GM15510 (cell line): ENCODE results near the gene METTL15.

Experiments
- POLR2A ChIP-seq: IDR thresholded peaks from 3 replicates; pipeline ENCODE4 v1.6.1; 2011; ENCODE audit warnings: borderline replicate concordance; ENCODE audit not compliant: insufficient read length; ENCODE audit errors: extremely low read depth

The METTL15 gene

DNA sequence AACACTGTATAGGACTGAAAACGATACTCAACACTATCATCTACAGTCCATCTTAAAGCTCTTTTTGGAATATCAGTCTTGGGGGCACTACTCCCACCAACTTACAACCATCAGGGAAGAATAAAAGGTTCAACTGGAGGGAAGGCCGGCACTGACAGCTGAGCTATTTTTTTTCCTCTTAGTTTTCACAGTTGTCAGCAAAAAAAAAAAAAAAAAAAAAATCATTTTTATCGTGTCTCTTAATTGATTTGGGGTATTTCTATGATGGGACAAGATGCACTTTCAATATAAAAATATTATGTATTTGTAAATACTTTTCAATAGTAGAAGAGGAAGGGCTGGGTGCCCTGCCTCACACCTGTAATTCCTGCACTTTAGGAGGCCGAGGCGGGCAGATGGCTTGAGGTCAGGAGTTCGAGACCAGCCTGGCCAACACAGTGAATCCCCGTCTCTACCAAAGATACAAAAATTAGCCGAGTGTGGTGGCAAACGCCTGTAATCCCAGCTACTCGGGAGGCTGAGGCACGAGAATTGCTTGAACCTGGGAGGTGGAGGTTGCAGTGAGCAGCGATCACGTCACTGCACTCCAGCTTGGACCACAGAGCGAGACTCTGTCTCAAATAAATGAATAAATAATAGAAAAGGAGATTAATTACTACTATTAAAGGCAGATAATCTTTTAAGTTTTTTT is 1.7 kb upstream of the METTL15 start:
- no peak for TF ChIP-seq POLR2A

DNA sequence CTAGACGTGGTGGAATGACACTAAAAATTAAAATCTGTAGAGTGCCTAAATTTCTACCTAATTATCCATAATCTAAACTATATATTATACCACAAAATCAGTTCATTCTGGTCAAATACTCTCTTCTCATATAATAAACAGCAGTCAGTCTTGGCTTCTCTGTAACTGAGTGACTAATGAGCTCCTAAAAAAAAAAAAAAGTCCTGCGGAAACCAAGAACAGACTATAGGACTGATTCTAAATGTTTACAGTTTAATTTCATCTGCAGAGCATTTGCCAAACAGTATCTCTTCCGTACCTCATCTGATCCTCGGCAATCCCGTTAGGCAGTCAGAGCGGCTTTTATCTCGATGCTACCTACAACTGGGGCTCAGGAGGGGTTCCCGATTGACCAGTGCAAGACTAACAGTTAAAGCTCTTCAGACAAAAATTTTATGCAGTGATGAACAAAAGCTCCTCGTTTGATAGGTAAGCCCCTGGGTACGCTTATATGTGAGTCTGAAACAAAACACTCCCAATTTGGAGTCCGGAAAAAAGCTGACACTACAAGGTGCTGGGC is 918 bp upstream of the METTL15 start:
- no peak for TF ChIP-seq POLR2A

DNA sequence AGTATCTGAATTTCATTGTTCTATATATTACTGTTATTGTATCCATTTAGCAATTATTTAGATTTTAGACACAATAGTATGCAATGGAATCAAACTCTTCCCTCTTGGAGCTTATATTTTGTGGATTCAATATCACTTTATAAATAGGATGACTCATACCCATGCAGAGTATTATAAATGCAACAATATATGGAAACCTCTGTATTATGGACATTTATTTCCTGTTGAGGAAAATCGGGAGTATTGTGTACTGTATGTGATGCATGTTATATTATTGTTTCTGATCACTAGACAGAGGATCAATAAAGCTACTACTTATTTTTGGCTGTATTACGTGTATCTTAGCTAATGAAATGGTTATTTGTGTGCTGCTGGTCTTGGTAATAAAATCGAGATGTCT is 770 bp downstream of the METTL15 start:
- no peak for TF ChIP-seq POLR2A

DNA sequence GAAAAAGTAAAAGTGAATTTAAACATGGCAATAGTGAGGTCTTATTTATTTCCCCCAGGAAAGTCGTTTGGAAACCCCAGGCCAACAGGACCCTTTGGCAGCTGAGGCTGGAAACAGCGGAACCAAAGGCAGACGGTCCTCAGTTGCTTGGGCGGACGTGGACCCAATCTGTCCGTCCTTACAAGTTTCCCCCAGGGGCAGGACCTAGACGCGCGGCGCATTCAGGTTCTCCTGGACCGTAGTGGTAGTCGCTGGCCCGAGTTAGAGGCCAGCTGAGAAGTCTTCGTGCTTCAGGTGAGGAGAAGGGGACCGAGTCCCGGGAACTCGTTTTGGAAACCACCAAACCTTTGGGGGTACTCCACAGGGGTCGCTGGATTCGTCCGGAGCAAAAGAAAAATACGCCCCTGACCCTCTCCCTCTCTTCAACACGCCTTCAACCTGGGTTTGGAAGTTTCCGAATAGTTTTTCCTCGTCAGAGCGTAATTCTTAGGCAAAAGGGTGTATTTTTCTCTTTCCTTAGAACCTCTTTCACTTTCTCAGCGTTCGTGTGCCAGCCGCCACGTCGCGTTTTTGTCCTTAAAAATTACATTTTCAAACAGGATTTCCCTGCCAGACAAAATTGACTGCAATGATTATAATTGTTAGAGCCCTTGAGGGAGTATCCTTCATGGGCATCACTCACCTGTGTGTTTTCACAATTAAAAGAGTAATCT is 2.1 kb downstream of the METTL15 start:
- peak; percentile 74 for TF ChIP-seq POLR2A

DNA sequence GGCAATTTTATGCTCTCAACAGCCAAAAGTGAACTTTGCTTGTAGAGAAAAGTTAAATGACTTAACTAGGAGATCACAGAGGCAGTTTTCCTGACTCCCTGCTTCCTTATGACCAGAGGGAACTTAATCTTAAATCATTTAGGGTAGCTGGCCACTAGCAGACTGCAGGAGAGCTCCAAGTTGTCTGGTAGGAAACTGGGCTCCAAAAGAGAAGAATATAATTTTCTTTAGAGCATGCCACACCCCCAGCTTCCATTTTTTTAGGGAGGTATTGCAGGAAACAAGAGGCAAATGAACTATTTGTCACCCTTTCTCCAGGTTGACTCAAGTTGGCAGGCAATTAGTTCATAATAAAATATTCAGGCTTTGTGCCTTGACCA is 2.6 kb downstream of the METTL15 start:
- no peak for TF ChIP-seq POLR2A

DNA sequence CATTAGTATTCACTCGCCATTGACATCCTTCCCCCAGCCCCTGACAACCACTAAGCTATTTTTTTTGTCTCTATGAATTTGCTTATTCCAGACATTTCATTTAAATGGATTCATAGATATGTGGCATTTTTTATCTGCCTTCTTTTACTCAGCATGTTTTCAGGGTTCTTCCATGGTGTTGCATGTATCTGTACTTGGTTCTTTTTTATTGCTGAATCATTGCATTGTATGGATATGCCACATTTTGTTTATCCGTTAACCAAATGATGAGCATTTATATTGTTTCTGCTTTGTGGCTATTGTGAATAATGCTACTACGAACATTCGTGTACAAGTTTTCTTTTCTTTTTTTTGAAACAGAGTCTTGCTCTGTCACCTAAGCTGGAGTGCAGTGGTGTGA is 5.9 kb downstream of the METTL15 start:
- no peak for TF ChIP-seq POLR2A

DNA sequence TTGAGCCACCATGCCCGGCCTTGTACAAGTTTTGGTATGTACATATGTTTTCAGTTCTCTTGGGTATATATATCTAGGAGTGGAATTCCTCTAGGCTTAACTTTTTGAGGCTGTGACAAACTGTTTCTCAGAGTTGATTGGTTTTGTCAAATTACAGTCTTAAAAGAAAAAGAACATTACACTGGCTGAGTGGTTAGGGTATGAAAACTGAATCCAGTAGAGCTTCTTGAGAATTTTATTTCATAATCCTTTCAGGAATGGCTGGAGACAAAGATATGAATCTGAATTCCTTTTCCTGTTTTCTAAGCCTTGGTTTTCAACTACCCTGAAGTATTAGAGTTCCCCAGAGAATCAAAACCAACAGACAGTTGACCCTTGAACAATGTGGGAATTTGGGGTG is 6.5 kb downstream of the METTL15 start:
- TF ChIP-seq POLR2A: no peak

DNA sequence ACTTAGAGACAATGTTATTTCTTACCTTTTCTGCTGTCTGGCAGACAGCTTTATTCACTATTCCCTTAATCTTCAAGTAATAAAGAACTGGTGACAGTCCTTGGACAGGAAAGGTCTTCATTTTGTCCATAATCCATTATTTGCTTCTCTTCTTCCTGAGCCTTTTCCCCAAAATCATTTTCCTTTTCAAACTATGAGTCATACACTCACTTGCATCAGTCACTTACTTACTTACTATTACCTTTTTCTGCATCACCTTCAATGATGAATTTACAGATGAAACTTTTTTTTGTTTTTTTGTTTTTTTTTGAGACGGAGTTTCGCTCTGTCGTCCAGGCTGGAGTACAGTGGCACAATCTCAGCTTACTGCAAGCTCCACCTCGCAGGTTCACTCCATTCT is 9.5 kb downstream of the METTL15 start:
- TF ChIP-seq POLR2A: no peak

DNA sequence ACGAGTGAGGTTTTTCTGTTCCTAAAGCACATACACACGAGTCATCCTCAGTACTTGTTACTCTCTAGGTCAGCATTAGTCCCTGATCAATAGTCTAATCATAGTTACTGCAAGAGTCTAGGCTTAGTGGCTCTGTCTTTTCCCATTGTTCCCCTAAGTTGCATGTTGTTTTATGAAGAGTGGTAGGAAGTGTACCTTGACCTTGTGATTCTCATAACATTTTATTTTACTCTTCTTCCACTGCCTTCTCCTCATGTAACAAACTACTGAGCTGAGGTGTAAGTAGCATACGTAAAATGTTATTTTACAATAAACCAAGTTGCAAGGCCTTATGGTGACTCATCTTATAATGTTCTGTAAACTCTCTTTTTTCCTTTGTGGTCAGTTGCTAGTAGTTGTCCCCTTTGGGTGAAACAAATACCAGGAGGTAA is 15.0 kb downstream of the METTL15 start:
- no peak for TF ChIP-seq POLR2A

DNA sequence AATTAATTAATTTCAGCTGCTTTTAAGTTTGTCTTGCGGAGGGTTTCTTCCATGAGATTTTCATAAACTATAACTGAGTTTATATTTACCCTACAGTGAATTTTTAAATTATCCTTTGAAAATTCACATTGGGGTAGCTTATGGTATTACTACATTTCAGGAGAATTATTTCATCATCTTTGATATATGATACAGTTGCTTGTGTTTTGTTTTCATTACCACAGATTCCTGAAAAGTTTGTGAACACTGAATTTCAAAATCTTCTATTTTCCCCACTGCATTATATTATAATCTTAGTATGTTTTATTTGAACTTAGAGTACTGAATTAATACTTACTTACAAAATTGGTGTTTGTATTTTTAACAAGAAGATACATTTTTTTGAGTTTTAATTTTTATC is 24.4 kb downstream of the METTL15 start:
- no peak for TF ChIP-seq POLR2A

DNA sequence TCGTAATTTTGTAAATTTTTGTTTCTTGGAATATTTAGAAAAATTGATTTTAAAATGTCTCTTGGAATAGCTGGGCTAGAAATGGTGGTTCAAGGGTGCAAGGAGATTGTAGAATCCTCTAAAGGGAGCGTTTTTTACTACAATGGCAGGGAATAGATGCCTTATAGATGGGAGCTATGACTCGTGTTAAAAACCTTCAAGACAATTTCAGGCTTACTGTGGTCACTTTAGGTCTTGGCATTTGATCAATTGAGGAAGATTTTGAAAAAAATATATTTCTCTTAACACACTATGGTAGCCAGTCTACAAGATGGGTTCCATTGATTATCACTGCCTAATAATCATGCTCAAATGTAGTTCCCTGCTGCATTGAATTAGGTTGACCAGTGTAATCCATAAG is 25.0 kb downstream of the METTL15 start:
- no peak for TF ChIP-seq POLR2A

DNA sequence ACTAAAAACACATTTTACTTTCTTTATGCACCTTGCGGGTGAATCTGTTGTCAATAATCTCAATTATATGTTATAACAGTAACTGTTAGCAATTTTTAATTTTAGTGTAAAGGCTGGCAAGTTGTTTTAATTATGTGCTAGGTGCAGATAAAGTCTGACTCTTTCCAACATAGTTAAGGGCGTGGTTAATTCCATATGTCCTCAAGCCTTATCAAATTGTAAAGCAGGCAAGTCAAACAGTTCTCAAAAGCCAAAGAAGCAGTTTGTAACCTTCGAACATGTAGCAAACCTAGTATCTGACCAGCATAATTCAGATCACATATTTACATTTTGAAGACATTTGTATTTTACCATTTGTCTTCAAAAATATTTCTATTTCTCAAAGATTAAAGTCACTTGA is 29.2 kb downstream of the METTL15 start:
- TF ChIP-seq POLR2A: no peak

DNA sequence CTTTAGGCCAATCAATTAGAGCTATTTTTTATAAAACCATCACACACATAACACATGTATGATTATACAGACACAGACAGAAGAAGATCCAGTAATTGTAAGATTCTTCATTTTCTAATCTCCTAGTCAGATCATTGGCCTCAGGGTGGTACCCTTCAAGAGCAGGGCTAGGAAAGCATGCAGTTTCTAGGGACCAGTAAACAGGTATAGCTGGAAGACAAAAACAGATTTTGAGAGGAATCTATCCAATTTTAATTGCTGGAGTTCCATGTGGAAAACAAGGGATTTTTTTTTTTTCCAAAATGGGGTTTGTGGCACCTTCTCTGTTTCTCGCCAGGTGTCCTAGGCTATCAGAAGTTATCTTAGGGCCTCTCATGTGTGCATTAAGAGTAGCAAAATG is 29.6 kb downstream of the METTL15 start:
- TF ChIP-seq POLR2A: no peak

DNA sequence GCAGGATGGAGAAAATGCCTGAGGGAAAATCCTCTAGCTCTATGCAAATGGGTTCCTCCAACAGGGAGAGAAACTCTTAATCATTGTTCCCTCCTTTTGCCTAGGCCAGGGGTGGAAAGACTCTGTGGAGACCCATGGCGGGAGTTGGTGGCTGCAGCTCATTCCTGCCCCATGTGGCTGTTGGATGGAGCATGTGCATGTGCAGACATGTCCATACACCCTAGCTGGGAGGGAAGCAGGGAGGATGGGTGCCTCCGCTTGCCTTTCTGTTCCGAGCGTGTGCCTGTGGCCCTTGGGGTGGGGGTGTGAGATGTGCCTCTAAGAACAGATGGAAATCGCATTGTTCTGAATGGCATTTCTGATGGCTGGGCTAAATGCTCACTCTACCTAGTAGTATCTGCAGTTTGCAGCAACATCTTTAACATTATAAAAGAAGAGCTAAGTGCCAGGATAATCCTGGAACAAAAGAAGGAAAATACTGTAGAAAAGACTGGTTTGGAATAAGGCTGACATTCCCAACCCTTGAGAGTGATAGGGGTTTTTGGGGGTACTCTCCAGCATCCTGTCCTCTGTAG is 31.7 kb downstream of the METTL15 start:
- no peak for TF ChIP-seq POLR2A

DNA sequence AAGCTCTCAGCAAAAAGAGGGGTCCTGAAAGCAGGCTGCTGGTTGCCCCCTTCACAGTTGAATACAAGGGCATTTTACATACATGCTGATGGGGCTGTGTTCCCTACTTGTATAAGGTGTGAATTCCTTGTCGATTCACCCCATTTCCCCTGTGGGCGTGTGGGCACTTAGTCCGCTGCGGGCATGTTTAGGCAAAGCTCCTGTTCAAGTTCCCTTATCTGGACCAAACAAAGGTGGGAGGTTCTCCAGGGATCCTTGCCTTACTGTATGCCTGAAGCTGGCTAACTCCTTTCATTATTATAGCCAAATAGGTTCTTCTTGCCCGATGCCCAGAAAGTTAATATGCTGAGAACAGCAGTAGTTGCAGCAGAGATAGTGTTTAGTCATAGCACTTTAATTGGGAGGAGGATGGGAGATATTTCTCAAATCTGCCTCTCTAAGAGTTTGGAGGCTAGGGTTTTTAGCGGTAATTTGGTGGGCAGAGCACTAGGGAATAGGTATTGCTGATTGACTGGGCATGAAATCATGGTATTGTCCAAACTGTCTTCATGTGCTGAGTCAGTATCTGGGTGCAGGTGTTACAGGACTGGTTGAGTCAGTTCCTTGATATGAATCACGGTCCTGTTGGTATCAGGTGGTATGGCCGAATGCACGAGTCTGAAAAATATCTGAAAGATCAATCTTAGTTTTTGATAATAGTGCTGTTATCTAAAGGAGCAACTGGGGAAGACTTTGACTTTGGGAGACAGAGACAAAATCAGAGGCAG is 32.7 kb downstream of the METTL15 start:
- TF ChIP-seq POLR2A: no peak
